A549 (cell line): Measurements from ENCODE around the gene GBX2.

Experiments
- CBX2 ChIP-seq: fragments of 200-600 bp; sonication (generic); IDR thresholded peaks from 2 replicates; pipeline ENCODE4 v1.6.1; 2016; ENCODE audit warnings: low read depth, mild to moderate bottlenecking, borderline replicate concordance
- CHD2 ChIP-seq: fragments of 150-350 bp; IDR thresholded peaks from 2 replicates; pipeline ENCODE4 v1.6.1; 2014; ENCODE audit warnings: low read length; ENCODE audit not compliant: partially characterized antibody
- CTCF ChIP-seq: fragments of >200 bp; sonication (Bioruptor Twin); formaldehyde crosslinking; IDR thresholded peaks from 3 replicates; pipeline ENCODE4 v1.5.1; 2016
- ELK1 ChIP-seq: fragments of 150-350 bp; IDR thresholded peaks from 2 replicates; pipeline ENCODE4 v1.6.1; 2014; ENCODE audit warnings: low read depth, mild to moderate bottlenecking, low read length
- EP300 ChIP-seq, 2 experiments: fragments of >200 bp; sonication (Bioruptor Twin); formaldehyde crosslinking; IDR thresholded peaks; 2 replicates in 1 of 2; 3 replicates in 1 of 2; pipeline ENCODE4 v1.6.1; 2016 to 2017
- HES2 ChIP-seq: fragments of >200 bp; sonication (Bioruptor Twin); formaldehyde crosslinking; IDR thresholded peaks from 2 replicates; pipeline ENCODE4 v1.6.1; 2016
- JUNB ChIP-seq: fragments of >200 bp; sonication (Bioruptor Twin); formaldehyde crosslinking; IDR thresholded peaks from 2 replicates; pipeline ENCODE4 v1.6.1; 2016
- KDM5A ChIP-seq: fragments of 200-600 bp; sonication (generic); IDR thresholded peaks from 2 replicates; pipeline ENCODE4 v1.6.1; 2016; ENCODE audit warnings: antibody characterized with exemption, mild to moderate bottlenecking
- MAX ChIP-seq: IDR thresholded peaks from 2 replicates; pipeline ENCODE4 v1.6.1; 2012
- MYC ChIP-seq: IDR thresholded peaks from 2 replicates; pipeline ENCODE4 v1.6.1; 2012; ENCODE audit warnings: mild to moderate bottlenecking, inconsistent platforms, low read length, improper control_type of control experiment, borderline replicate concordance
- NPAS2 ChIP-seq: fragments of 250-450 bp; sonication (Bioruptor Pico); IDR thresholded peaks from 2 replicates; pipeline ENCODE4 v1.8.0; 2022; ENCODE audit warnings: mild to moderate bottlenecking, moderate library complexity, borderline replicate concordance
- POLR2A ChIP-seq: IDR thresholded peaks from 2 replicates; pipeline ENCODE4 v1.6.1; 2012; ENCODE audit warnings: mild to moderate bottlenecking, low read length
- RCOR1 ChIP-seq: fragments of 150-350 bp; IDR thresholded peaks from 2 replicates; pipeline ENCODE4 v1.6.1; 2014; ENCODE audit warnings: antibody characterized with exemption, low read length, low read depth

GRCh38 chr2:236209535-236209934 is 41.3 kb upstream of the GBX2 start:
- TF ChIP-seq CTCF, result no peak
- TF ChIP-seq POLR2A, result no peak
- TF ChIP-seq ELK1, result no peak
- no peak for TF ChIP-seq RCOR1
- TF ChIP-seq HES2, result no peak
- no peak for TF ChIP-seq KDM5A
- TF ChIP-seq EP300 (IDR thresholded peaks at IDR 0.05), result no peak
- no peak for TF ChIP-seq CBX2
- no peak for TF ChIP-seq MAX
- TF ChIP-seq CHD2, result no peak
- TF ChIP-seq JUNB, result no peak
- TF ChIP-seq NPAS2 (CRISPR knock-in tag), result no peak
- TF ChIP-seq MYC, result no peak
